NCI-H2171 treated with DMSO at 0.1 percent for 48 hours (cell line): Measurements from ENCODE around the gene UGT2B28.
"Not testable (repeated sequence)": the region's sequence is repeated elsewhere in the genome, so short reads cannot be mapped to it uniquely, and the experiment has no call there.

Experiments
- DNase-seq: peaks from one replicate; lab custom pipeline; 2025; lab: John Stamatoyannopoulos, UW

The UGT2B28 gene

GRCh38 chr4:69280081-69280480 lies at the start of gene UGT2B28:
Gene UGT2B28 (plus strand): TSS chr4:69280475. CDS start chr4:69280501, 26 bp downstream.
- DNase-seq, result not testable (repeated sequence)

- no peak for DNase-seq
These were observed 41.2 kb upstream of the UGT2B28 start for GRCh38 chr4:69239092-69239491.

DNA sequence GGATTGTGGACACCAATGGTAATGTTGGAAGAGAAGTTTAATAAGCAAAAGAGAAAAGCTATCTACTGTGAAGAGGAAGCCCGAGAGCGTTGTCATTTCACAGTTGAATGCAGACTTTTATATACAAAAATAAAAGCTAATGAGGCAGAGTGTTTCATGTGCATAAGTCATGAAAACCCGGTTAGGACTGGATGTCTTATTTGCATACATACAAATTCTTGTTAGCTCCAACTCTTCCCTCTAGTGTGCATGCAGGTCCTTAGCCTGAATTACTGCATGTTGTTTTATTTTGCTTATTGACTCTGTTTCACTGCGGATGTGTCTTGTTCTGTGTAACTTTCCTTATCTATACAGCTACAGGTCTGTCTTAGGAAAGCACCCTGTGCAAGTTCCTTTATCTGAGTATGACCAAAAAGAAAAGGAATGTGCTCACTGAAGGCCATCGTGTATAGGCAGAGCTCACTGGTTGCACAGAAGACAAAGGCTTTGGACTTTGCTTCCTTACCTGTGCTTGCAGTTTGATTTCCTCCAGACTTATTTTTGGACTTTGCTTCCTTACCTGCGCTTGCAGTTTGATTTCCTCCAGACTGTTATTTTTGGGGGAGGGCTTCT lies 40.6 kb upstream of the UGT2B28 start:
- no peak for DNase-seq

- DNase-seq, result not testable (repeated sequence)
These were observed 39.5 kb upstream of the UGT2B28 start for GRCh38 chr4:69240787-69241186.

- DNase-seq, result not testable (repeated sequence)
These were observed 38.5 kb upstream of the UGT2B28 start for GRCh38 chr4:69241746-69242145.

- DNase-seq, result not testable (repeated sequence)
These were observed 37.6 kb upstream of the UGT2B28 start for GRCh38 chr4:69242562-69243240.

- DNase-seq, result not testable (repeated sequence)
These were observed 29.4 kb upstream of the UGT2B28 start for GRCh38 chr4:69250884-69251283.

GRCh38 chr4:69253147-69253772 lies 27.0 kb upstream of the UGT2B28 start:
- not testable (repeated sequence) for DNase-seq

DNA sequence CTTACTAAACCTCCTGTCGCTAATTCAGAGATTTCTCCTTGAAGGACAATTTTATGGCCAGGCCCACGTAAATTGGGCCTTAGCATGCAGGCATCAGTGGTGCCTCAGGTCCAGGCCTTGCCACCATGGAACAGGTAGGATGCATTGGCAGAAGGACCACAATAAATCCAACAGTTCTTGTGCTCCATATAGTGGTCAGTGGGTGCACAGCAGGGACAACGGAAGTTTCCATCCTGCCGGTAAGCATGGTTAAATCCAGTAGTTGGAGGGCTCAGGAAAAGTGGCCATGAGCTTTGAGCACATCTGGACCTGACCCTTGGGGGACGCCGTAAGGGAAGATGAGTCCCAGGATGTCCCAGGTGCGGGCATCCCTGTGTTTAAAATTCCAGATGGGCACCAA lies 11.7 kb upstream of the UGT2B28 start:
- not testable (repeated sequence) for DNase-seq

GRCh38 chr4:69296356-69296755 lies 16.1 kb downstream of the UGT2B28 start:
- not testable (repeated sequence) for DNase-seq

GRCh38 chr4:69308426-69309033 lies 28.3 kb downstream of the UGT2B28 start:
- DNase-seq, result not testable (repeated sequence)

DNA sequence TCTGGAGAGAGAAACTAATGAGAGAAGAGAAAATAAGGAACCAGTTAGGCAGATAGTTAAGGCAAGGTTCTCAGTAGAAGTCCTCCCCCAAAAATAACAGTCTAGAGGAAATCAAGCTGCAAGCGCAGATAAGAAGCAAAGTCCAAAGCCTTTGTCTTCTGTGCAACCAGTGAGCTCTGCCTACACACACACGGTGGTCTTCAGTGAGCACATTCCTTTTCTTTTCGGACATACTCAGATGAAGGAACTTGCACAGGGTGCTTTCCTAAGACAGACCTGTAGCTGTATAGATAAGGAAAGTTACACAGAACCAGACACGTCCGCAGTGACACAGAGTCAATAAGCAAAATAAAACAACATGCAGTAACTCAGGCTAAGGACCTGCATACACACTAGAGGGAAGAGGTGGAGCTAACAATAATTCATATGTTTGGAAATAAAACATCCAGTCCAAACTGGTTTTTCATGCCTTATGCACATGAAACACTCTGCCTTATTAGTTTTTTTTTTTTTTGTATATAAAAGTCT lies 29.3 kb downstream of the UGT2B28 start:
- not testable (repeated sequence) for DNase-seq

DNA sequence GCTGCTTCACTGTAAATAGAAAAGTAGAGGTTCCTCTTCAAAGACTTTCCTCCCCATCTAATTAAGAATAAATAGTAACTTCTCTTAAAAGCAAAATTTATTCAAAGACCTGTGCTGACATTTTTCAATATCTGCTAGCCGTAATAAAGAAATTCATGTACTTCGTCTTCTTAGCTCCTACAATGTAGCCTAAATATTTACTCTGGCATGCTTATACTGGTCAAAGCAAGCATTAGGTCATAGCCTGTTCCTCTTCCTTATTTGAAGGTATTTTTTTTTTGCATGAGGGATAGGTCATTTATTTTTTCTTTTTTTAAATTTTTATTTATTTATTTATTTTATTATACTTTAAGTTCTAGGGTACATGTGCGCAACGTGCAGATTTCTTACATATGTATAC lies 30.0 kb downstream of the UGT2B28 start:
- DNase-seq, result not testable (repeated sequence)

- peak; percentile 24 for DNase-seq
These were observed 37.5 kb downstream of the UGT2B28 start for GRCh38 chr4:69317669-69318298.

DNA sequence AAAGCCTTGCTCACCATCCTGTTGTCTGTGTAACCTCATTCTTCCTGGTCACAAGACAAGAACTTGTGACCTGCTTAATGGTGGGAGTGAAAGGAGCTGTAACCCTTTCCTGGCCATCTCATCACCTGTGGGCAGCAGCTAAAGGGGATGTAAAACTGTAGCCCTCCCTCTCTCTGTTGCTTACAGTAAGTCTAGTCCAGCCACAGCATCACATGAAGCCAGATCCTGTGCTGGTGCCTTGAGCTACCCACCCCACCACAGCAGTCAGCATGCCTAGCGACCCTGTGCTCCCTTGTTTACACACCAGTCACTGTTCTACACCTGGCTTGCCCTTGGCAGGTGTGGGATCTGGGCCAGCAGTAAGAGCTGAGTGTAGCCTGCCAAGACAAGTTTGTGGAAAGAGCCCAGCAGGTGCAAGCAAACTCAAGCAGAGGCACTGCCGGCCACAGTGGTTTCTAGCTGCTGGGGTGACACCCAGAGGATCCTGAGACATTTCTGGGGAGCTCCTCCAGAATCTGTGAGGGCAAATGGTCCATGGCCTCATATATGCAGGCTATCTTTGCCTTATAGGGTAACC lies 41.0 kb downstream of the UGT2B28 start:
- no peak for DNase-seq

GRCh38 chr4:69322055-69322454 lies 41.8 kb downstream of the UGT2B28 start:
- no peak for DNase-seq

DNA sequence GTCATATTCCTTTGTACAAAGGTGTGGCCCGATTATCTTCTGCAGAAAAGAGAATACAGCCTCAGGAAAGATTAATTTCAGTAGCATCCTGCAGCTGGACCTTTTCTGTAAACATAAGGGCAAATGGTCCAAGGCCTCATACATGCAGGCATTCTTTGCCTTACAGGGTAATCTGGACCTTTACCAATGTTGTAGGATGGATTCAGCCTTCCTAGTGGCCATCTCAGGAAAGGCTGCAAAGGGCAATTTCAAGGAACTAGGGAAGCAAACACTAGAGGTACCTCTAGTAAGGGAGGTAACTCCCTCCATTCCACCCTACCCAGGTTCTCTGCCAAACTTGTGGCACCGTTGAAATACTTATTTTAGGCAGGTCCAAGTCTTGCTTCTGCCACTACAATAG lies 43.0 kb downstream of the UGT2B28 start:
- no peak for DNase-seq

- DNase-seq, result no peak
These were observed 50.2 kb downstream of the UGT2B28 start for GRCh38 chr4:69330345-69331047.

DNA sequence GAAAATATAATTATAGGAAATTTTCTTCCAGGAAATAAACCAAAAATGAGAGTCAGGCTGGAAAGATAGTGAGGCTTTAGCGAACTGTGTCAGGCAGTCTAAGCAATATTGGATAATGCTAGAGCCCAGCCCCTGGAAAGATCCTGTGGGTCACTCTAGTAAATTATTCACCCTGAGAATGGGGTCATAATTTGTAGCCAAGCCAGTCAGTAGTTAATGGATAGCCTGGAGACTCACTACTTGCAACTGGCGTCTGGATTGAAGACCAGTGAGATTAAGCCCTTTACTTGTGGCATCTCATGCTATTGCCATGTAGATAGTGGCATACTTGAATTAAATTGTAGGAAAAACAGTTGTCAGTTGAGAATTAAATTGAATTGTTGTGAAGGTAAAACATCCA lies 51.0 kb downstream of the UGT2B28 start:
- not testable (repeated sequence) for DNase-seq

- not testable (repeated sequence) for DNase-seq
These were observed 55.2 kb downstream of the UGT2B28 start for GRCh38 chr4:69335485-69335884.

- DNase-seq, result not testable (repeated sequence)
These were observed 62.8 kb downstream of the UGT2B28 start for GRCh38 chr4:69343114-69343513.
